Measurements from ENCODE around the gene SLC36A2.
"Not testable (repeated sequence)": the region's sequence is repeated elsewhere in the genome, so short reads cannot be mapped to it uniquely, and the experiment has no call there.

DNA sequence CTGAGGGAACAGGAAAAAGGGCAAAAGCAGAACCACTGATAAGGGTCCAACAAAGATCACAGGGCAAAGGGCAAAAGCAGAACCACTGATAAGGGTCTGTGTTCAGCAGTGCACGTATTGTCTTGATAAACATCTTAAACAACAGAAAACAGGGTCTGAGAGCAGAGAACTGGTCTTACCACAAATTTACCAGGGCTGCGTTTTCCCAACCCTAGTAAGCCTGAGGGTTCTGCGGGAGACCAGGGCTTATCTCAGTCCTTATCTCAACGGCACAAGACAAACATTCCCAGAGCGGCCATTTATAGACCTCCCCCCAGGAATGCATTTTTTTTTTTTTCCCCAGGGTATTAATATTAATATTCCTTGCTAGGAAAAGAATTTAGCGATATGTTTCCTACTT lies 19.7 kb upstream of the SLC36A2 start:
- TF ChIP-seq, protein P1, sequence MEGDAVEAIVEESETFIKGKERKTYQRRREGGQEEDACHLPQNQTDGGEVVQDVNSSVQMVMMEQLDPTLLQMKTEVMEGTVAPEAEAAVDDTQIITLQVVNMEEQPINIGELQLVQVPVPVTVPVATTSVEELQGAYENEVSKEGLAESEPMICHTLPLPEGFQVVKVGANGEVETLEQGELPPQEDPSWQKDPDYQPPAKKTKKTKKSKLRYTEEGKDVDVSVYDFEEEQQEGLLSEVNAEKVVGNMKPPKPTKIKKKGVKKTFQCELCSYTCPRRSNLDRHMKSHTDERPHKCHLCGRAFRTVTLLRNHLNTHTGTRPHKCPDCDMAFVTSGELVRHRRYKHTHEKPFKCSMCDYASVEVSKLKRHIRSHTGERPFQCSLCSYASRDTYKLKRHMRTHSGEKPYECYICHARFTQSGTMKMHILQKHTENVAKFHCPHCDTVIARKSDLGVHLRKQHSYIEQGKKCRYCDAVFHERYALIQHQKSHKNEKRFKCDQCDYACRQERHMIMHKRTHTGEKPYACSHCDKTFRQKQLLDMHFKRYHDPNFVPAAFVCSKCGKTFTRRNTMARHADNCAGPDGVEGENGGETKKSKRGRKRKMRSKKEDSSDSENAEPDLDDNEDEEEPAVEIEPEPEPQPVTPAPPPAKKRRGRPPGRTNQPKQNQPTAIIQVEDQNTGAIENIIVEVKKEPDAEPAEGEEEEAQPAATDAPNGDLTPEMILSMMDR (IDR thresholded peaks at IDR 0.05), result not testable (repeated sequence)
- not testable (repeated sequence) for TF ChIP-seq POLR2A (IDR thresholded peaks at IDR 0.05)

Data from adrenal gland (tissue), 5 donors.